WTC11 (cell line): ENCODE results near the gene HPN. TPM values are rescaled to one million over a fixed set of nuclear protein-coding genes. Genes with fewer than 3 reads are reported as not detected.
A peak's percentile ranks its signal among the peaks of the same experiment; 100 is the strongest.

ENCODE experiments used
- ATAC-seq: fragments of 200-7000 bp; cut with Tn5 transposase; 2 replicates; pipeline ENCODE4 v1.10.0; 2021; ENCODE audit warnings: mild to moderate bottlenecking, moderate library complexity
- CTCF ChIA-PET: fragments of 300-600 bp; sonication (Branson Sonifier 250); formaldehyde crosslinking; loops from one replicate; lab custom pipeline; 2021; ENCODE audit warnings: antibody characterized with exemption; lab: Charles Lee
- POLR2A ChIA-PET: fragments of 350-600 bp; sonication (Branson Sonifier 250); formaldehyde crosslinking; loops from one replicate; lab custom pipeline; 2021; ENCODE audit warnings: antibody characterized with exemption; lab: Charles Lee
- DNase-seq: peaks from one replicate; pipeline ENCODE4 v3.0.0; 2021; ENCODE audit warnings: low spot score
- H3K27ac Mint-ChIP-seq: 2 replicates; pipeline ENCODE4 v1.8.0; 2021; ENCODE audit warnings: mixed read lengths
- H3K27me3 Mint-ChIP-seq: 2 replicates; pipeline ENCODE4 v1.8.0; 2021; ENCODE audit warnings: low read depth, mild to moderate bottlenecking, moderate library complexity, mixed read lengths
- H3K36me3 Mint-ChIP-seq: 2 replicates; pipeline ENCODE4 v1.8.0; 2021; ENCODE audit warnings: mixed read lengths
- H3K4me1 Mint-ChIP-seq: 2 replicates; pipeline ENCODE4 v1.8.0; 2022; ENCODE audit warnings: mixed read lengths
- H3K4me3 Mint-ChIP-seq: 2 replicates; pipeline ENCODE4 v1.8.0; 2021; ENCODE audit warnings: mild to moderate bottlenecking, moderate library complexity, mixed read lengths
- H3K9me3 Mint-ChIP-seq: 2 replicates; pipeline ENCODE4 v1.8.0; 2021; ENCODE audit warnings: mixed read lengths
- CREB1 ChIP-seq: sonication (generic); formaldehyde crosslinking; IDR thresholded peaks from 2 replicates; pipeline ENCODE4 v1.8.0; 2023; ENCODE audit warnings: mild to moderate bottlenecking, missing genetic modification reagents
- CTCF ChIP-seq: fragments of 200-600 bp; IDR thresholded peaks from 2 replicates; pipeline ENCODE4 v1.8.0; 2022; ENCODE audit warnings: antibody characterized with exemption
- EMX1 ChIP-seq: fragments of 250-450 bp; sonication (Bioruptor Pico); IDR thresholded peaks from 2 replicates; pipeline ENCODE4 v1.8.0; 2021; ENCODE audit warnings: mild to moderate bottlenecking
- ETV6 ChIP-seq: sonication (generic); formaldehyde crosslinking; IDR thresholded peaks from 2 replicates; pipeline ENCODE4 v1.8.1; 2022; ENCODE audit warnings: mild to moderate bottlenecking, missing genetic modification reagents
- FOXP1 ChIP-seq: sonication (generic); formaldehyde crosslinking; IDR thresholded peaks from 2 replicates; pipeline ENCODE4 v1.8.0; 2022; ENCODE audit warnings: missing genetic modification reagents, mild to moderate bottlenecking, moderate library complexity, borderline replicate concordance
- IRF1 ChIP-seq: sonication (generic); formaldehyde crosslinking; IDR thresholded peaks from 2 replicates; pipeline ENCODE4 v1.8.0; 2023; ENCODE audit warnings: missing genetic modification reagents
- JAZF1 ChIP-seq: fragments of 250-450 bp; sonication (Bioruptor Pico); IDR thresholded peaks from 2 replicates; pipeline ENCODE4 v1.9.0; 2021; ENCODE audit warnings: moderate library complexity, mild to moderate bottlenecking, inconsistent platforms
- NR1H2 ChIP-seq: sonication (generic); formaldehyde crosslinking; IDR thresholded peaks from 2 replicates; pipeline ENCODE4 v1.9.0; 2021; ENCODE audit warnings: mild to moderate bottlenecking, moderate library complexity, missing genetic modification reagents
- NR3C1 ChIP-seq: sonication (generic); formaldehyde crosslinking; conservative IDR thresholded peaks from 2 replicates; pipeline ENCODE4 v1.8.1; 2023; ENCODE audit warnings: low read depth, mild to moderate bottlenecking, missing genetic modification reagents
- PRRX2 ChIP-seq: fragments of 250-450 bp; sonication (Bioruptor Pico); IDR thresholded peaks from 2 replicates; pipeline ENCODE4 v1.8.0; 2021; ENCODE audit warnings: mild to moderate bottlenecking
- RELA ChIP-seq: sonication (generic); formaldehyde crosslinking; IDR thresholded peaks from 2 replicates; pipeline ENCODE4 v1.8.1; 2022; ENCODE audit warnings: missing genetic modification reagents, mild to moderate bottlenecking, borderline replicate concordance
- SMAD4 ChIP-seq: sonication (generic); formaldehyde crosslinking; IDR thresholded peaks from 2 replicates; pipeline ENCODE4 v1.8.0; 2022; ENCODE audit warnings: mild to moderate bottlenecking, missing genetic modification reagents
- ZBTB21 ChIP-seq: sonication (generic); formaldehyde crosslinking; IDR thresholded peaks from 2 replicates; pipeline ENCODE4 v1.8.1; 2023; ENCODE audit warnings: mild to moderate bottlenecking, missing genetic modification reagents, borderline replicate concordance
- ZNF121 ChIP-seq: sonication (generic); formaldehyde crosslinking; IDR thresholded peaks from 2 replicates; pipeline ENCODE4 v1.8.0; 2023; ENCODE audit warnings: missing genetic modification reagents
- ZNF263 ChIP-seq: sonication (generic); formaldehyde crosslinking; IDR thresholded peaks from 2 replicates; pipeline ENCODE4 v1.8.1; 2022; ENCODE audit warnings: low read depth, mild to moderate bottlenecking, moderate library complexity, missing genetic modification reagents
- ZNF423 ChIP-seq: fragments of 250-450 bp; sonication (Bioruptor Pico); IDR thresholded peaks from 2 replicates; pipeline ENCODE4 v2.1.2; 2022; ENCODE audit warnings: mild to moderate bottlenecking, moderate library complexity
- total RNA-seq: library from RNA; stranded (reverse); gene quantifications from 3 replicates; pipeline ENCODE4 v1.2.3, GENCODE V29; 2021

Gene HPN
- total RNA-seq, 1 experiment from 2014 or later, result 20.8 TPM

- H3K4me3 Mint-ChIP-seq, result no peak overlapping the region
- H3K27ac Mint-ChIP-seq, result 0 out of 2 replicates have a peak overlapping the region, but pooled peaks have one; percentile 17
- DNase-seq, result no peak
- H3K27me3 Mint-ChIP-seq, result no peaks in the 10 kb centered on the region
- peaks cover 68% of the 10 kb centered on the region for H3K36me3 Mint-ChIP-seq
- TF ChIP-seq NR1H2 (CRISPR knock-in tag), result no peak
- H3K4me1 Mint-ChIP-seq, result peaks cover 12% of the 10 kb centered on the region
- no peak for ATAC-seq
- ChIA-PET POLR2A (interaction anchor here (1.7 kb wide), 1 partner anchor 9 kb away, joined by 4 read pairs; no protein-coding TSS in a partner anchor), CTCF (interaction anchor here (0.6 to 3.4 kb wide), 10 partner anchors 8 to 173 kb away, joined by 3 to 25 read pairs (median 3); partner anchors contain the start of gene GRAMD1A)
- no peaks in the 10 kb centered on the region for H3K9me3 Mint-ChIP-seq
Observed at GRCh38 chr19:35011737-35012682, 29.5 kb upstream of the HPN start.

GRCh38 chr19:35013041-35013819 lies 28.3 kb upstream of the HPN start:
- H3K36me3 Mint-ChIP-seq, result peaks cover 76% of the 10 kb centered on the region
- 0 out of 2 replicates have a peak, but pooled peaks have one; percentile 36 for TF ChIP-seq ZNF121 (CRISPR knock-in tag)
- TF ChIP-seq EMX1, result 0 out of 2 replicates have a peak, but pooled peaks have one; percentile 59
- no peak for TF ChIP-seq CREB1 (CRISPR knock-in tag)
- no peak for TF ChIP-seq SMAD4 (CRISPR knock-in tag)
- 0 out of 2 replicates have a peak, but pooled peaks have one; percentile 18 for TF ChIP-seq FOXP1 (CRISPR knock-in tag)
- peak; percentile 57; the same call in 1 of the 2 replicates for TF ChIP-seq PRRX2 (CRISPR knock-in tag)
- no peak for TF ChIP-seq RELA (CRISPR knock-in tag)
- no peak for TF ChIP-seq ZBTB21 (CRISPR knock-in tag)
- TF ChIP-seq JAZF1 (CRISPR knock-in tag), result no peak
- no peak for TF ChIP-seq ZNF263 (CRISPR knock-in tag)
- no peak for TF ChIP-seq ZNF423 (CRISPR knock-in tag)
- TF ChIP-seq CTCF, result peak; percentile 98
- TF ChIP-seq NR3C1, result no peak
- TF ChIP-seq IRF1 (CRISPR knock-in tag), result peak; percentile 21; the same call in 1 of the 2 replicates
- peak; percentile 30; the same call in 1 of the 2 replicates for TF ChIP-seq ETV6
- POLR2A ChIA-PET, result interaction anchor here (1.7 kb wide), 1 partner anchor 10 kb away, joined by 4 read pairs; no protein-coding TSS in a partner anchor
- H3K4me3 Mint-ChIP-seq, result no peak overlapping the region
- ATAC-seq (peak; percentile 81), DNase-seq (peak; percentile 89)
- CTCF ChIA-PET, result interaction anchor here (0.5 to 3.4 kb wide), 13 partner anchors 10 to 175 kb away, joined by 3 to 25 read pairs (median 4); partner anchors contain the start of genes GRAMD1A and ZNF30
- H3K9me3 Mint-ChIP-seq, result no peaks in the 10 kb centered on the region
- no peaks in the 10 kb centered on the region for H3K27me3 Mint-ChIP-seq
- peaks cover 11% of the 10 kb centered on the region; the same call in 1 of the 2 replicates for H3K4me1 Mint-ChIP-seq
- peak overlapping the region; percentile 87; the same call in 1 of the 2 replicates for H3K27ac Mint-ChIP-seq
